ENCODE results near the gene SOX9.

DNA sequence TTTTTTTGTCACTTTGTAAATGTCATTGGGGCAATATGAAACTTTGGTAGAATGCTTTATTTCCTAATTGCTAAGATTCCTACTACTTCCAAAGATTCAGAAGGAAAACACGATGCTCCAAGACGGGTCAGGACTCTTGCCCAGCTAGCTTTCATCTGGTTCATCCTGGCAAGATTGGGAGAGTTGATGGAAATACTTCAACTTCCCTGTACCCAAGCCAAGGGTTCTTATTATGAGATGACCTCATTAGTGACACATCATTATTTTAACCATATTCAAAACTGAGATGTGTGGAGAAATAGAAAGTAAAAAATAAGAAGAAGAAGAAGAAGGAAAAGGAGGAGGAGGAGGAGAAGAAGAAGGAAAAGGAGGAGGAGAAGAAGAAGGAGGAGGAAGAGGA lies 25.6 kb downstream of the SOX9 start:
- TF ChIP-seq POLR2A (IDR thresholded peaks at IDR 0.05) (no peak), EP300 (IDR thresholded peaks at IDR 0.05) (no peak)
- TF ChIP-seq, protein P1, sequence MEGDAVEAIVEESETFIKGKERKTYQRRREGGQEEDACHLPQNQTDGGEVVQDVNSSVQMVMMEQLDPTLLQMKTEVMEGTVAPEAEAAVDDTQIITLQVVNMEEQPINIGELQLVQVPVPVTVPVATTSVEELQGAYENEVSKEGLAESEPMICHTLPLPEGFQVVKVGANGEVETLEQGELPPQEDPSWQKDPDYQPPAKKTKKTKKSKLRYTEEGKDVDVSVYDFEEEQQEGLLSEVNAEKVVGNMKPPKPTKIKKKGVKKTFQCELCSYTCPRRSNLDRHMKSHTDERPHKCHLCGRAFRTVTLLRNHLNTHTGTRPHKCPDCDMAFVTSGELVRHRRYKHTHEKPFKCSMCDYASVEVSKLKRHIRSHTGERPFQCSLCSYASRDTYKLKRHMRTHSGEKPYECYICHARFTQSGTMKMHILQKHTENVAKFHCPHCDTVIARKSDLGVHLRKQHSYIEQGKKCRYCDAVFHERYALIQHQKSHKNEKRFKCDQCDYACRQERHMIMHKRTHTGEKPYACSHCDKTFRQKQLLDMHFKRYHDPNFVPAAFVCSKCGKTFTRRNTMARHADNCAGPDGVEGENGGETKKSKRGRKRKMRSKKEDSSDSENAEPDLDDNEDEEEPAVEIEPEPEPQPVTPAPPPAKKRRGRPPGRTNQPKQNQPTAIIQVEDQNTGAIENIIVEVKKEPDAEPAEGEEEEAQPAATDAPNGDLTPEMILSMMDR (IDR thresholded peaks at IDR 0.05), result no peak
